Measurements from ENCODE around the gene ZHX3. TPM values are rescaled to one million over a fixed set of nuclear protein-coding genes. Genes with fewer than 3 reads are reported as not detected.

The ZHX3 gene
- total RNA-seq, 4 donors from 2014 or later, result 20.1 to 30.0 (median 25.9) TPM

- in situ Hi-C loops (cut with MboI; ENCODE audit: low sequenced_read_pairs in 4 of 4), result no loop called here
- DNase-seq (peak; percentile 50 to 77), ATAC-seq (peak; percentile 78 to 80)
- Histone ChIP-seq H3K36me3 (no peaks in the 10 kb centered on the region), H3K27me3 (no peaks in the 10 kb centered on the region), H3K27ac (peak overlapping the region; percentile 83 to 84 (median 84)), H3K9me3 (no peaks in the 10 kb centered on the region), H3K4me1 (peaks cover 57 to 64% of the 10 kb centered on the region in 2 donors), H3K4me3 (no peak overlapping the region)
- TF ChIP-seq, protein P1, sequence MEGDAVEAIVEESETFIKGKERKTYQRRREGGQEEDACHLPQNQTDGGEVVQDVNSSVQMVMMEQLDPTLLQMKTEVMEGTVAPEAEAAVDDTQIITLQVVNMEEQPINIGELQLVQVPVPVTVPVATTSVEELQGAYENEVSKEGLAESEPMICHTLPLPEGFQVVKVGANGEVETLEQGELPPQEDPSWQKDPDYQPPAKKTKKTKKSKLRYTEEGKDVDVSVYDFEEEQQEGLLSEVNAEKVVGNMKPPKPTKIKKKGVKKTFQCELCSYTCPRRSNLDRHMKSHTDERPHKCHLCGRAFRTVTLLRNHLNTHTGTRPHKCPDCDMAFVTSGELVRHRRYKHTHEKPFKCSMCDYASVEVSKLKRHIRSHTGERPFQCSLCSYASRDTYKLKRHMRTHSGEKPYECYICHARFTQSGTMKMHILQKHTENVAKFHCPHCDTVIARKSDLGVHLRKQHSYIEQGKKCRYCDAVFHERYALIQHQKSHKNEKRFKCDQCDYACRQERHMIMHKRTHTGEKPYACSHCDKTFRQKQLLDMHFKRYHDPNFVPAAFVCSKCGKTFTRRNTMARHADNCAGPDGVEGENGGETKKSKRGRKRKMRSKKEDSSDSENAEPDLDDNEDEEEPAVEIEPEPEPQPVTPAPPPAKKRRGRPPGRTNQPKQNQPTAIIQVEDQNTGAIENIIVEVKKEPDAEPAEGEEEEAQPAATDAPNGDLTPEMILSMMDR (IDR thresholded peaks at IDR 0.05 in 4 of 5, conservative IDR thresholded peaks at IDR 0.05 in 1 of 5), result peak in 4 of 5 experiments; percentile 19 to 44 (median 38)
- TF ChIP-seq POLR2A (IDR thresholded peaks at IDR 0.05), result no peak
- intact Hi-C loops (cut with DNase I; ENCODE audit: low total_unique reads), result loop anchor here (1.0 kb wide), 1 partner anchor 91 kb away; the partner anchor contains the start of gene LPIN3
These were observed 67.9 kb downstream of the ZHX3 start for GRCh38 chr20:41249411-41250281.

GRCh38 chr20:41248368-41249024 lies 69.0 kb downstream of the ZHX3 start:
- ATAC-seq (peak; percentile 61 to 78), DNase-seq (no peak)
- Histone ChIP-seq H3K4me3 (peak overlapping the region in 1 of 4 donors; percentile 0), H3K36me3 (no peaks in the 10 kb centered on the region), H3K27ac (peak overlapping the region; percentile 83 to 84 (median 84)), H3K9me3 (no peaks in the 10 kb centered on the region), H3K4me1 (peaks cover 69 to 75% of the 10 kb centered on the region in 2 donors), H3K27me3 (no peaks in the 10 kb centered on the region)
- in situ Hi-C loops (cut with MboI; ENCODE audit: low sequenced_read_pairs in 4 of 4) (no loop called here), intact Hi-C loops (cut with DNase I; ENCODE audit: low total_unique reads) (loop anchor here (1.0 kb wide), 1 partner anchor 92 kb away; the partner anchor contains the start of gene LPIN3)
- TF ChIP-seq, protein P1 (IDR thresholded peaks at IDR 0.05 in 4 of 5, conservative IDR thresholded peaks at IDR 0.05 in 1 of 5), result no peak
- TF ChIP-seq POLR2A (IDR thresholded peaks at IDR 0.05), result peak in 1 of 2 donors; percentile 52

DNA sequence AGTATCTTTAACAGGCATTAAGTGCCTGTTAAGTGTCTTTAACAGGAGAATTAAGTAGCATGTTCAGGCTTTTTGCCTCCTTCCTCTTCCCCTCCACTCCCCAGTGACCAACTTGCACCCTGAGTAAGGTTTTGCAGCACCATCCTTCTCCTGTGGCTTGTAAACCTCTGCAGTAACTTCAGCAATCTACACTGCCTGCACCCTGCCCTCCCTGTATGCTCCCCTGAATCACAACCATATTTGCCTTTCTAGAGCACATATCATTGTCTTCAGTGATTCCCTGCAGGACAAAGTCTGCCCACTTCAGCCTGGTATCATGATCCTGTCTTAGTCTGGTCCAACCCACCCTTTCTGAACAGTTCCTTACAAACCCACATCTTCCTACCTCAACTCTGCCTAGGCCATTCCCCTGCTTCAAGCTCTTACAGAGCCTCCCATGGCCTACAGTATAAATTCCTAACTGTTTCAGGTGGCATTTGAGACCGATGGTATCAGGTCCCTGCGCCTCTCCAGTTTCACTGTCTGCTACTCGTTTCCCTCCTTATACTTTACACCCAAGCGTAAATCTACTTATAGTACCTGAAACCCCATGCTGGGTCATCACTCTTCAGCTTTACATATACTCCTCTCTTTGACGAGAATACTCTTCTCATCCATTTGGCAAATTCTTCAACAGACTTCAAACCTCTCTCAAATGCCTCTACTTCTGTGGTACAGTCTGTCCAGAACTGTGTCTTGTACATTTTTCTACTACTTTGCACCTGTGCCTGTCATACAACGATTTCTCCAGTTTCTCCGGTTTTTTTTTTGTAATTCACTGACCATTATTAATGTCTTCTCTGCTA lies 69.8 kb downstream of the ZHX3 start:
- in situ Hi-C loops (cut with MboI; ENCODE audit: low sequenced_read_pairs in 4 of 4) (no loop called here), intact Hi-C loops (cut with DNase I; ENCODE audit: low total_unique reads) (no loop called here)
- no peak for TF ChIP-seq POLR2A (IDR thresholded peaks at IDR 0.05)
- TF ChIP-seq, protein P1 (IDR thresholded peaks at IDR 0.05 in 4 of 5, conservative IDR thresholded peaks at IDR 0.05 in 1 of 5), result no peak
- ATAC-seq, result no peak
- Histone ChIP-seq H3K27ac (peak overlapping the region; percentile 83 to 84 (median 84)), H3K36me3 (no peaks in the 10 kb centered on the region), H3K4me3 (peak overlapping the region in 1 of 4 donors; percentile 0), H3K9me3 (no peaks in the 10 kb centered on the region), H3K27me3 (no peaks in the 10 kb centered on the region), H3K4me1 (peaks cover 75 to 76% of the 10 kb centered on the region in 2 donors)
- no peak for DNase-seq

- in situ Hi-C loops (cut with MboI; ENCODE audit: low sequenced_read_pairs in 4 of 4) (no loop called here), intact Hi-C loops (cut with DNase I; ENCODE audit: low total_unique reads) (no loop called here)
- Histone ChIP-seq H3K27ac (peak overlapping the region; percentile 83 to 84 (median 84)), H3K9me3 (no peaks in the 10 kb centered on the region), H3K27me3 (no peaks in the 10 kb centered on the region), H3K4me3 (no peak overlapping the region), H3K36me3 (no peaks in the 10 kb centered on the region), H3K4me1 (peaks cover 68 to 75% of the 10 kb centered on the region in 2 donors)
- ATAC-seq, result no peak
- no peak for DNase-seq
- TF ChIP-seq, protein P1 (IDR thresholded peaks at IDR 0.05 in 4 of 5, conservative IDR thresholded peaks at IDR 0.05 in 1 of 5), result peak in 1 of 5 experiments; percentile 23
- TF ChIP-seq POLR2A (IDR thresholded peaks at IDR 0.05), result no peak
These were observed 72.3 kb downstream of the ZHX3 start for GRCh38 chr20:41245086-41245707.
